ENCODE data around the gene E2F2.
"Not testable (repeated sequence)": the region's sequence is repeated elsewhere in the genome, so short reads cannot be mapped to it uniquely, and the experiment has no call there.

E2F2 gene

GRCh38 chr1:23545851-23546250 is 14.8 kb upstream of the E2F2 start:
- DNase-seq, result no peak

GRCh38 chr1:23544444-23545389 is 13.7 kb upstream of the E2F2 start:
- DNase-seq, result peak; percentile 82

DNA sequence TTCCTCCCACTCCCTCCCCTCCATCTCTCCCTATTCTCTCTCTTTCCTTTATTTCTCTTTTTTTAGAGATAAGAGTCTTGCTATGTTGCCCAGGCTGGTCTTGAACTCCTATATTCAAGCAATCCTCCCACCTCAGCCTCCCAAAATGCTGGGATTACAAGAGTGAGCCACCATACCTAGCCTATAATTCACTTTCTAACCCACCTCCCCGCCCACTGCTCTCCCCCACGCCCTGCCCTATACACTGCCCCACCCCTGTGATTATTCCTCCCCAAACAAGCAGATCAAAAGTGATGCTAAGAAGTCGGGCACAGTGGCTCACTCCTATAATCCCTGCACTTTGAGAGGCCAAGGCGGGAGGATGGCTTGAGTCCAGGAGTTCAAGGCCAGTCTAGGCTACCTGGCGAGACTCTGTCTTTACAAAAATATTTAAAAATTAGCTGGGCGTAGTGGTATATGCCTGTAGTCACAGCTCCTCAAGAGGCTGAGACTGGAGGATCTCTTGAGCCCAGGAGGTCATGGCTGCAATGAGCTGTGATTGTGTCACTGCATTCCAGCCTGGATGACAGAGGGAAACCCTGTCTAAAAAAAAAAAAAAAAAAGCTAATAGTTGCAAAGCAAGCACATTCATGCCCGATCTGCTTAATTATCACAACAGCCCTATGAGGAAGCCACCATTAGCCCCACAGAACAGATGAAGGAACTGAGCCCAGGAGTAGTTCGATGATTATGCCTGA is 12.8 kb upstream of the E2F2 start:
- no peak for DNase-seq

DNA sequence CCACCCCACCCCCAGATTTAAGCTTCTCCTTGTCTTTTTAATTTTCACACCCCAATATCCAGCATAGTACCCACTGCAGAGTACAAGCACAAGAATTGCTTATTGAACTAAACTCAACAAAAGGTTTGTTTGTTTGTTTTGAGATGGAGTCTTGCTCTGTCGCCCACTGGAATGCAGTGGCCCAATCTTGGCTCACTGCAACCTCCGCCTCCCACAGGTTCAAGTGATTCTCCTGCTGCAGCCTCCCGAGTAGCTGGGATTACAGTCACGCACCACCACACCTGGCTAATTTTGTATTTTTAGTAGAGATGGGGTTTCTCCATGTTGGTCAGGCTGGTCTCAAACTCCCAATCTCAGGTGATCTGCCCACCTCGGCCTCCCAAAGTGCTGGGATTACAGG is 11.9 kb upstream of the E2F2 start:
- DNase-seq, result not testable (repeated sequence)

DNA sequence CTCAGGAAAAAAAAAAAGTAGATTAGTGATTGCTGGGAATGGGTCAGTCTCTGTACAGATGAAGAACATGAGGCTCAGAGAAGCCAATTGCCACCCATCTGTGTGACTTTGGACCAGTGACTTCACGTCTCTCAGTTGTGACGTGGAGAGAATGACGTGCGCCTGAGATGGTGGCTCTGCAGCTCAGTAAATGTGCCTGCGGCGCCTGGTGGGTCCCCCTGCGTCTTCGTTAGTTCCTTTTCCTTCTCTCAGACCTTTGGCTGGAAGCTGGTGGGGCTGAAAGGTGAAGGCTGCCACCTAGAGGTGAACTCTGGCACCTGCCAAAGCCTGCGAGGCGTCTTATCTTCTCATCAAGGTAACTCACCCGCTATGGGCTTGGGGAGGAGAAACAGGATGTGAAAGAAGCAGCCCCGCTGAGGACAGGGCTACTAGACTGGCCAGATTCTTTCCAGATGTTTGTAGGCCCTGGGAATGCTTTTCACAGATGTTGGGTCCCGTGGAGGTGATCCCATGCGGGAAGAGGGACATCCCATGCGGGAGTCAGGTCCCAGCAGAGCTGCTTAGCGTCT is 8.7 kb upstream of the E2F2 start:
- DNase-seq, result peak; percentile 92

- peak; percentile 70 for DNase-seq
Observed at GRCh38 chr1:23537296-23537973, 6.4 kb upstream of the E2F2 start.

DNA sequence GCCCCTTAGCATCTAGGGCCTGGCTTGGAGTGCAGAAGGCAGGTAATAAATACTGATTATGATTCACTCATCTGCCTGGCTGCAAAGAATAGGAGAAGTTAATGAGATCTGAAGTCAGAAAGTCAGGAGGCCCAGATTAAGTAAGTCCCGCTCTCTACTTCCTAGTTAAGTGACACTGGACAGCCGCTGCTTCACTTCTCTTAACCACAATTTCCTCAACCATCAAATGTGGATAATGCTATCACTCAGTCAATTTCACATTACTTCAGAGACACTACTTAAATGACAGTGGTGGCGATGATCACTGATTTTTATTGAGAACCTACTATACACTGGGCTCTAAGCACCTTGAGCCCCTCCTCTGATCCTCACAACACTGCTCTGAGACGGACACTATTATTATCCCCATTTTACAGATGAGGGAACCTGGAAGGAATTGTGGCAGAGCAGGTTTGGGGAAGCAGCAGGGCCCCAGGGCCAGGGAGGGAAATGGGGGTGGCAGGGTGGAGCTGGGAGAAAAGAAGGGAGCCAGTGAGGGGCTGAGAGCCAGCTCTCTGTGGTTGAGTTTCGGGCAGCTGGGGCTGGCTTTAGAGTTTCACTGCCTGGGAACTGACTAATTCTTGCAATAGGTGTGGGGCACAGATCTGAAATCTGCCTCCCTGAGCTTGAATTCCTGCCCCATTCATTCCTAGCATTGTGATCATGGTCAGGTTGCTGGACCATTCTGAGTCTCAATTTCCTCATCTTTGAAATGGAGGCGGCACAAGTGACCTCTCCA is 2.4 kb upstream of the E2F2 start:
- peak; percentile 91 for DNase-seq

GRCh38 chr1:23531562-23532094 is 595 bp upstream of the E2F2 start:
- DNase-seq, result no peak

GRCh38 chr1:23530087-23530746 is 816 bp downstream of the E2F2 start:
- peak; percentile 30 for DNase-seq

DNA sequence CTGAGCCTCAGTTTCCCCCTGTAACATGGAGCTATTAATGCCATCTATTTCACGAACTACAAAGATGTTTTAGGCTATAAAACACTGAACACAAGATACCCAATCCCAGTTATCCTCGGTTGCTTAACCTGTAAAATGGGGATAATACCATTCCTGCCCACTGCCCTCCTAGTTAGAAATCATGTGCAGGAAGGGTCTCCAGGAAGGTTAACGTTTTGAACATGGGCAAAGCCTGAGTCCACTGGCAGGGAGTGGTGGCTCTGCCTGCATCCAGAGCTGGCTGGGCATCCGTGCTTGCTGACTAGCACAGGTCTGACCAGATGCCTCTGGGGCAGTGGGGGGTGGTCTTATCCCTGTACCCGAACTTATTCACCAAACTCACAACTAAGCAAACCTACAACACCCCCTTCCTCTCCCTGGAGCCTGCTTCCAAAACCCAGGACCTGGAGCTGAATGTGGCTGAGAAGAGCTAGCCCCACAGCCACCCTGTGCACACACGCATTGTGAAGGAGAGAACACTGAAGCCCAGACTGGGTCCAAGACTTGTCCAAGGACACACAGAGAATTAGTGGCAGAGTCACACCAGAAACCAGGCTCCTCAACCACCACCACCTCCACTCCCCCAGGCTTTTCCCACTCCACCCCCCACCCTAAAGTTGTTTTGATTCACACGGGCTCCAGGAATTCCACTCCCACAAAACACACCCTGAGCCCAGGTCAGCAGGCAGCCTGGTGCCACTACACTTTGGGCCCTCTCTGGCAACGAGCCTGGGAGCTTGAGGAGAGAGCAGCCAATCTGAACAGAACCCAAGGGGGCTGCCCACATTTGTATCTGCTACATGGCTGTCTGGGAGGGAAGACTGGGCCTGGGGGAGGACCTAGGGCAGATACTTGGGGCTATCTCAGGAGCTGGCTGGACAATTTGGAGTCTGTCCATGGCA is 1.6 kb downstream of the E2F2 start:
- DNase-seq, result no peak

DNA sequence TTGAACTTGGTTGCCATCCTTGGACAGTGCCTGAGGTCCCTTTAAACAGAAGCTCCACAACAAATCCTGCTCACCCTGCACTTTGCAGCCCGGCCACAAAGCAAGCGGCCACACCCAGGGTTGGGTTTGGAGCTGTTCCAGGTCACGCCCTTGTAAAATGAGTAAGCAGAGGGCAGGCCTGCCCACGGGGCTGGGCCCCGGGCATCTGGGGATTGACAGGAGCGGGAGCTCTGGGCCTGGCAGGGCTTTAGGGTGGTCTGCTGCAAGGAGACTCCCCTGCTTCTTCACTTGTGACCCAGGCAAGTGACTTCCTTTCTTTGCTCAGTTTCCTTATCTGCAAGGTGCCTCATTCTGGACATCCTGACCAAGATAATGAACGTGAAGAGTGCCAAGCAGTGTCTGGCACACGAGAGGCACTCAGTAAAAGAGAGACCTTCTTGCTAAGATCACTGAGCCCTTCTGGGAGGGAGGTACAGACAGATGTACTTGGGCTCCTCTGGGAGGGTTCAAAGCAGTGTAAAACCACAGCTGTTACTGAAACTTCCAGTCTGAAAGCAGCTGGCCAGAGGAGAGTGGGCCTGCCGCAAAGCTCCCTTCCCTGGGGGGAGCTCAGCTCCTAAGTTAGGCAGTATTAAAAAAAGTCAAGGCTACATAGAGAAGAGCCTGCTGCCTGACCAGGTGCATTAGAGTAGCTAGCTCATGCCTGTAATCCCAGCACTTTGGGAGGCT is 2.6 kb downstream of the E2F2 start:
- DNase-seq, result peak; percentile 94

DNA sequence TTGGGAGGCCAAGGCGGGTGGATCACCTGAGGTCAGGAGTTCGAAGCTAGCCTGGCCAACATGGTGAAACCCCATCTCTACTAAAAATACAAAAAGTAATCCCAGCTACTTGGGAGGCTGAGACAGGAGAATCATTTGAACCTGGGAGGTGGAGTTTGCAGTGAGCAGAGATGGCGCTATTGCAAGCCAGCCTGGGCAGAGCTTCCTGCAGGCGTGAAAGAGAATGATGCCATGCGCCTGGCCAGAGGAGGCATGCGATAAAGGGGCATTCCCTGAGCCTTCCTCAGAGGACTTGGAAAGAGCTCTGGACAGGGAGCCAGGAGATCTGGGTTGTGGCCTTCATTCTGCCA is 3.2 kb downstream of the E2F2 start:
- DNase-seq, result no peak

DNA sequence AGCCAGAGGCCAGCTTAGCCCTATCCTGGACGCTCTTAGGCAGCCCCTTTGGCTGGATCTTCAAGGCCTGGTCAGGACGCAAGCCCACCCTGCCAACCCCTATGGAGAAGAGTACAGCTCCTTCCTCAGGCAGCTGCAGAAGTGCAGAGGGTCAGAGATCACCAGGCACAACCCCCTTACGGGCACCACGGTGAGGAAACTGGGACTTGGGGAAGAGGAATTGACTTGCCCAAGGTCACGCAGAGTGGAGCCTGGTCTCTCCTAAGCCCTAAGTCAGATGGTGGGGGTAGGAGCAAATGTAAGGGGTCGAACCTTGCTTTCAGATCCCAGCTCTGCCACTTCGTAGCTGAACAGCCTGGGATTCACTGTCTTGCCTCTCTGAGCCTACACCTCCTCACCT is 3.7 kb downstream of the E2F2 start:
- DNase-seq, result peak; percentile 24

DNA sequence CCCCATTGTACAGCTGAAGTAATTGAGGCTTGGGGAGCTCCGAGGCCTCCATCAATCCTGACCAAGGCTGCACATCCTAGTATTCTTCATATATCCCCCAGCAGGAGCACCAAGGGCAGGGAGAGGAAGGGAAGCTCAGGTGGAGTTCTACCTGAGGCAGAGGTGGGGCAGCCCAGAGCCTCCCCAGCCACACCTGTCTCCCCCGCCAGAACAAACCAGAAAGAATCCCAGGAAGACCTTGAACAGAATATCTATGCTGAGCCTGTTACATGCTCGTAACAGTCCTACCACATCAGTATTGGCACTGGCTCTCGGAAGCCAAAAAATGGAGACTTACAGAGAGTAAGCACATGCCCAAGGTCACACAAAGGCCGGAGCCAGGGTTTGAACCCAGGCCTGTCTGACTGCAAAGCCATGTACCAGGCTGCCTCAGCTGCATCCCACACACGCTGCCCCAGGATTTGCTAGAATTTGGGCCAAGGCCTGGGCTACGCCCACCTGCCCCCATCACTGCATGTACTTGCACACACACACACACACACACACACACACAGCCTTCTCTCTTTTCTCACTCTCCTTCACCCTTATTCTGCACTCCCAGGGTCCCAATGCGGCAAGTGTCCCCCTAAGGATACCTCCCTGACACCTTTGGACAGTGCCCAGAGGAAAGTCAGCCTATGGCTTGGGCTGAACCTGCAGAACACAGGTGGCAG is 4.5 kb downstream of the E2F2 start:
- DNase-seq, result no peak

DNA sequence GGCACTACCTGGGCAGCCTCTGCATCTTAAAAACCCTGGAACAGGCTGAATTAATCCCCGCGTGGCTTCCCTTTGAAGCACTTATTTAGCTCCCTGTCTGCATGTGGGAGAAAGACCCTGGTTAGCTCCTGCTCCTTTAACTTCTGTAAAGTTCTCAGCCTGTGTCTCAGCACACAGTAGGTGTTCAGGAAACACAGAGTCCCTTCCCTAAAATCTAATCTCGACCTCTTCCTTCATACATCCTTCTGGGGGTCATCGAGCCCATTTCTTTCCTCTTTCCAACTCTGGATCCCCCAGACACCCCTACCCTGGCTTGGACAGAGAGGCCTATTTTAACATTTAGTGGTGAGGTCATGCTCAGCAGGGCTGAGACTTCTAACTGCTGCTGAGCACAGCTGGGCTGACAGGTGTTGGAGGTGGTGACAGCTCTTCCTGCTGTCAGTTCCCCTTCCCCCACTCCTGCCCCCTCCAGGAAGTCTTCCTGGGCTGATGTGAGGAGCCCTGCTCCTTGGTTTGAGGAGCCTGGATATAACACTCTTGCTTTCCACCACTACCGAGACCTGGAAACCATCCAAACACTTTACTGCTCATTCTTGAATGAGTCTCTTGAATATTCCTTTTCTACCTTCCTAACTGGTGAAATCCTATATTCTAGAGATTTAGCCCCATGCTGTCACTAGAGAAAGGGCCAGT is 5.3 kb downstream of the E2F2 start:
- no peak for DNase-seq

- DNase-seq, result no peak
Observed at GRCh38 chr1:23524716-23525401, 6.2 kb downstream of the E2F2 start.

DNA sequence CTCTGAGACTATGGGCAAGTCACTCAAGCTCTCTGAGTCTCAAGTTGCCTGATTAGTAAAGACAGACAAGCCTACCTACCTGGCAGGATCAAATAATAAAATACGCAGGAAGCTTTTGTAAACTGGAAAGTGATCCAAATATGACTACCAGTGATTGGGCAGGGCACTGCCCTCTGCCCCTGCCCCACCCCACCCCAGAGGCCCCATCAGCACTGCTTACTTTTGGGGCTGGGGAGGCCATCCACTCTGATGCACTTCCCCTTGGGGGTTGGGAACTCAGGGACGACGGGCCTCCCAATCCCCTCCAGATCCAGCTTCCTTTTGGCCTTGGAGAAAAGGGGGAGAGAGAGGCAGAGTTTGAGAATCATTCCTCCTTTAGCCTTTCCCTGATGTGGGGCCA is 6.9 kb downstream of the E2F2 start:
- DNase-seq, result no peak
